RWPE2 (cell line): ENCODE data around the gene IL1RN.
A peak's percentile ranks its signal among the peaks of the same experiment; 100 is the strongest.

Experiments
- ATAC-seq: fragments of 200-7000 bp; cut with Tn5 transposase; 3 replicates; pipeline ENCODE4 v1.9.1; 2021; ENCODE audit warnings: low read depth
- DNase-seq: peaks from one replicate; pipeline ENCODE4 v3.0.0-alpha.2; 2020; ENCODE audit warnings: low spot score
- H3K27ac ChIP-seq: fragments of 450-650 bp; 2 replicates; pipeline ENCODE4 v1.5.1; 2017; ENCODE audit warnings: mild to moderate bottlenecking; ENCODE audit not compliant: poor library complexity, severe bottlenecking
- H3K27me3 ChIP-seq: fragments of 250-450 bp; sonication (Bioruptor Pico); 2 replicates; pipeline ENCODE4 v1.5.1; 2021; ENCODE audit warnings: mild to moderate bottlenecking, moderate library complexity; ENCODE audit not compliant: insufficient read depth, poor library complexity, severe bottlenecking
- H3K36me3 ChIP-seq: fragments of 250-450 bp; sonication (Bioruptor Pico); 2 replicates; pipeline ENCODE4 v1.5.1; 2020; ENCODE audit warnings: low read depth, mild to moderate bottlenecking, moderate library complexity
- H3K4me1 ChIP-seq: fragments of 250-450 bp; sonication (Bioruptor Pico); 2 replicates; pipeline ENCODE4 v1.5.1; 2021; ENCODE audit warnings: mild to moderate bottlenecking, moderate library complexity; ENCODE audit not compliant: insufficient read depth, poor library complexity, severe bottlenecking
- H3K4me3 ChIP-seq: fragments of 250-450 bp; sonication (Bioruptor Pico); 2 replicates; pipeline ENCODE4 v1.5.1; 2021; ENCODE audit warnings: mild to moderate bottlenecking, moderate library complexity; ENCODE audit not compliant: severe bottlenecking
- H3K9me3 ChIP-seq: fragments of 250-450 bp; sonication (Bioruptor Pico); 2 replicates; pipeline ENCODE4 v1.5.1; 2021; ENCODE audit warnings: mild to moderate bottlenecking, moderate library complexity; ENCODE audit not compliant: severe bottlenecking
- CTCF ChIP-seq: fragments of 450-650 bp; IDR thresholded peaks from one replicate; pipeline ENCODE4 v1.5.1; 2017; ENCODE audit warnings: mild to moderate bottlenecking, moderate library complexity; ENCODE audit not compliant: poor library complexity, severe bottlenecking

IL1RN gene

GRCh38 chr2:113116100-113116958, 11.1 kb upstream of the IL1RN start:
- Histone ChIP-seq H3K4me3 (no peak overlapping the region), H3K27ac (peak overlapping the region; percentile 29)
- DNase-seq, result no peak

GRCh38 chr2:113117541-113118262, 9.7 kb upstream of the IL1RN start:
- TF ChIP-seq CTCF, result no peak
- Histone ChIP-seq H3K4me1 (peaks cover 13% of the 10 kb centered on the region), H3K36me3 (no peaks in the 10 kb centered on the region), H3K9me3 (no peaks in the 10 kb centered on the region), H3K27me3 (no peaks in the 10 kb centered on the region), H3K27ac (peak overlapping the region; percentile 29), H3K4me3 (no peak overlapping the region)
- DNase-seq (peak; percentile 86), ATAC-seq (peak; percentile 96)

More at GRCh38 chr2:113116100-113116958, 11.1 kb upstream of the IL1RN start:
- no peaks in the 10 kb centered on the region for H3K36me3 ChIP-seq
- no peak for ATAC-seq
- TF ChIP-seq CTCF, result no peak
- H3K9me3 ChIP-seq, result no peaks in the 10 kb centered on the region
- no peaks in the 10 kb centered on the region for H3K27me3 ChIP-seq
- H3K4me1 ChIP-seq, result peaks cover 13% of the 10 kb centered on the region

GRCh38 chr2:113118263-113118657, 9.1 kb upstream of the IL1RN start:
- DNase-seq (no peak), ATAC-seq (no peak)
- H3K9me3 ChIP-seq, result no peaks in the 10 kb centered on the region
- H3K27ac ChIP-seq, result peak overlapping the region; percentile 29
- H3K36me3 ChIP-seq, result no peaks in the 10 kb centered on the region
- TF ChIP-seq CTCF, result no peak
- H3K4me3 ChIP-seq, result no peak overlapping the region
- H3K4me1 ChIP-seq, result peaks cover 13% of the 10 kb centered on the region
- H3K27me3 ChIP-seq, result no peaks in the 10 kb centered on the region

- Histone ChIP-seq H3K27ac (no peak overlapping the region), H3K27me3 (no peaks in the 10 kb centered on the region), H3K9me3 (no peaks in the 10 kb centered on the region), H3K36me3 (no peaks in the 10 kb centered on the region), H3K4me3 (no peak overlapping the region), H3K4me1 (peaks cover 13% of the 10 kb centered on the region)
- DNase-seq, result no peak
- no peak for ATAC-seq
- TF ChIP-seq CTCF, result no peak
These were observed 8.3 kb upstream of the IL1RN start for GRCh38 chr2:113119111-113119510.

GRCh38 chr2:113120861-113121260, 6.5 kb upstream of the IL1RN start:
- no peaks in the 10 kb centered on the region for H3K36me3 ChIP-seq
- no peak overlapping the region for H3K27ac ChIP-seq
- no peak for DNase-seq
- no peaks in the 10 kb centered on the region for H3K9me3 ChIP-seq
- H3K4me1 ChIP-seq, result peaks cover 16% of the 10 kb centered on the region
- no peak overlapping the region for H3K4me3 ChIP-seq
- no peak for TF ChIP-seq CTCF
- ATAC-seq, result no peak
- no peaks in the 10 kb centered on the region for H3K27me3 ChIP-seq
